H1 (cell line): ENCODE results near the gene NAV2. TPM values are rescaled to one million over a fixed set of nuclear protein-coding genes. Genes with fewer than 3 reads are reported as not detected.

Experiments used
- CTCF ChIA-PET: fragments of 300-600 bp; sonication (Branson Sonifier 250); formaldehyde crosslinking; loops from one replicate; lab custom pipeline; 2021; ENCODE audit not compliant: partially characterized antibody; lab: Charles Lee
- POLR2A ChIA-PET: fragments of 300-600 bp; sonication (Branson Sonifier 250); formaldehyde crosslinking; loops from one replicate; lab custom pipeline; 2021; ENCODE audit warnings: inconsistent platforms; ENCODE audit not compliant: partially characterized antibody; lab: Charles Lee
- DNase-seq, 2 experiments: peaks; one replicate each; pipeline versions ENCODE4 v3.0.0 to v3.0.0-alpha.2; 2010 to 2022; ENCODE audit warnings: low spot score in 2 of 2, low read depth in 1 of 2, mixed read lengths in 1 of 2
- FAIRE-seq: peaks from 2 replicates; lab custom pipeline; 2011; peaks lifted over from hg19 to GRCh38; lab: Jason Lieb, UNC
- H2AFZ ChIP-seq: 2 replicates; pipeline ENCODE4 v1.8.1; 2012; ENCODE audit warnings: low read length, inconsistent platforms
- H2AK5ac ChIP-seq: 2 replicates; pipeline ENCODE4 v1.6.1; 2013; ENCODE audit warnings: low read depth, low read length
- H2BK120ac ChIP-seq: replicated peaks from 2 replicates; pipeline ENCODE3; 2013; ENCODE audit warnings: low read depth, low read length, inconsistent platforms
- H2BK12ac ChIP-seq: 2 replicates; pipeline ENCODE4 v1.6.1; 2013; ENCODE audit warnings: low read depth, low read length
- H2BK15ac ChIP-seq: 2 replicates; pipeline ENCODE4 v1.6.1; 2013; ENCODE audit warnings: low read length
- H2BK20ac ChIP-seq: 2 replicates; pipeline ENCODE4 v1.6.1; 2013; ENCODE audit warnings: low read length
- H2BK5ac ChIP-seq: 2 replicates; pipeline ENCODE4 v1.6.1; 2013; ENCODE audit warnings: low read depth, low read length
- H3K14ac ChIP-seq: 2 replicates; pipeline ENCODE4 v1.6.1; 2013; ENCODE audit warnings: inconsistent platforms; ENCODE audit not compliant: insufficient read length
- H3K18ac ChIP-seq: 2 replicates; pipeline ENCODE4 v1.6.1; 2013; ENCODE audit warnings: low read length; ENCODE audit errors: extremely low read depth
- H3K23ac ChIP-seq: 2 replicates; pipeline ENCODE4 v1.6.1; 2013; ENCODE audit warnings: inconsistent platforms; ENCODE audit not compliant: insufficient read length
- H3K23me2 ChIP-seq: 2 replicates; pipeline ENCODE4 v1.6.1; 2013; ENCODE audit warnings: low read depth, low read length
- H3K27ac ChIP-seq: 2 replicates; pipeline ENCODE4 v1.6.1; 2011; ENCODE audit warnings: low read depth, low read length, inconsistent platforms
- H3K27me3 ChIP-seq, 4 experiments: replicated peaks in 1 of 4; 1 replicate in 1 of 4; 2 replicates in 3 of 4; pipeline versions ENCODE4 v1.6.1 to v1.8.1; 2011 to 2013; ENCODE audit warnings: low read length in 3 of 4, mild to moderate bottlenecking in 3 of 4, inconsistent platforms in 2 of 4, mixed read lengths in 2 of 4, moderate library complexity in 1 of 4; ENCODE audit not compliant: control insufficient read depth in 3 of 4, insufficient read depth in 3 of 4; ENCODE audit errors: extremely low read depth in 1 of 4
- H3K36me3 ChIP-seq, 4 experiments: 2 replicates each; pipeline versions ENCODE4 v1.6.1 to v1.8.1; 2011 to 2013; ENCODE audit warnings: mild to moderate bottlenecking in 4 of 4, low read length in 3 of 4, moderate library complexity in 2 of 4, control low read depth in 1 of 4, inconsistent platforms in 1 of 4; ENCODE audit not compliant: insufficient read depth in 4 of 4, control insufficient read depth in 2 of 4
- H3K4ac ChIP-seq: replicated peaks from 2 replicates; pipeline ENCODE3; 2013; ENCODE audit warnings: low read length, low read depth, mixed read lengths, inconsistent platforms; ENCODE audit not compliant: insufficient read length
- H3K4me1 ChIP-seq, 4 experiments: replicated peaks in 1 of 4; 1 replicate in 1 of 4; 2 replicates in 3 of 4; pipeline versions ENCODE4 v1.6.1 to v1.8.1; 2011 to 2013; ENCODE audit warnings: low read length in 3 of 4, inconsistent platforms in 2 of 4, mixed read lengths in 1 of 4; ENCODE audit not compliant: insufficient read depth in 4 of 4, control insufficient read depth in 3 of 4
- H3K4me2 ChIP-seq, 2 experiments: 2 replicates each; pipeline versions ENCODE4 v1.6.1 to v1.8.1; 2011 to 2013; ENCODE audit warnings: low read depth in 2 of 2, low read length in 2 of 2, control low read depth in 1 of 2, inconsistent platforms in 1 of 2, mild to moderate bottlenecking in 1 of 2; ENCODE audit not compliant: insufficient read depth in 1 of 2
- H3K4me3 ChIP-seq, 4 experiments: fragments of 200-600, 300-600 bp in 1 of 4; sonication (generic), shearing (Covaris generic), sonication (Bioruptor Twin) in 1 of 4; 2 replicates each; pipeline versions ENCODE4 v1.5.1 to v1.8.1; 2011 to 2016; ENCODE audit warnings: low read length in 4 of 4, low read depth in 3 of 4, control low read depth in 2 of 4, inconsistent platforms in 2 of 4, mild to moderate bottlenecking in 2 of 4, mixed read lengths in 1 of 4, moderate library complexity in 1 of 4; ENCODE audit not compliant: insufficient read depth in 2 of 4; ENCODE audit errors: extremely low read depth in 1 of 4
- H3K56ac ChIP-seq: replicated peaks from 2 replicates; pipeline ENCODE3; 2013; ENCODE audit warnings: low read depth, mild to moderate bottlenecking, mixed read lengths, low read length, inconsistent platforms; ENCODE audit not compliant: insufficient read length
- H3K79me1 ChIP-seq: 2 replicates; pipeline ENCODE4 v1.6.1; 2013; ENCODE audit warnings: low read depth, low read length, control low read depth
- H3K79me2 ChIP-seq, 2 experiments: 2 replicates each; pipeline versions ENCODE4 v1.6.1 to v1.8.1; 2012 to 2013; ENCODE audit warnings: low read length in 2 of 2, mild to moderate bottlenecking in 2 of 2, inconsistent platforms in 1 of 2; ENCODE audit not compliant: insufficient read depth in 2 of 2, control insufficient read depth in 1 of 2
- H3K9ac ChIP-seq, 4 experiments: replicated peaks in 1 of 4; 1 replicate in 1 of 4; 2 replicates in 3 of 4; pipeline versions ENCODE4 v1.6.1 to v1.8.1; 2011 to 2013; ENCODE audit warnings: low read depth in 3 of 4, low read length in 3 of 4, control low read depth in 2 of 4, mild to moderate bottlenecking in 2 of 4, moderate library complexity in 2 of 4, inconsistent platforms in 1 of 4; ENCODE audit errors: extremely low read depth in 1 of 4
- H3K9me3 ChIP-seq, 2 experiments: 2 replicates each; pipeline versions ENCODE4 v1.6.1 to v1.8.1; 2012 to 2013; ENCODE audit warnings: mild to moderate bottlenecking in 2 of 2, moderate library complexity in 2 of 2, control low read depth in 1 of 2, inconsistent platforms in 1 of 2, low read depth in 1 of 2, low read length in 1 of 2, mixed read lengths in 1 of 2; ENCODE audit not compliant: insufficient read depth in 2 of 2
- H4K20me1 ChIP-seq, 2 experiments: replicated peaks in 1 of 2; 2 replicates each; pipeline versions ENCODE3 to v1.8.1; 2011 to 2013; ENCODE audit warnings: inconsistent platforms in 2 of 2, low read length in 2 of 2, mild to moderate bottlenecking in 1 of 2; ENCODE audit not compliant: insufficient read depth in 2 of 2, control insufficient read depth in 1 of 2
- H4K5ac ChIP-seq: 2 replicates; pipeline ENCODE4 v1.6.1; 2013; ENCODE audit warnings: low read length, low read depth, mixed read lengths, inconsistent platforms; ENCODE audit not compliant: insufficient read length
- H4K8ac ChIP-seq: 2 replicates; pipeline ENCODE4 v1.8.0; 2013; ENCODE audit warnings: mild to moderate bottlenecking, moderate library complexity, low read length, inconsistent platforms; ENCODE audit not compliant: insufficient read depth; ENCODE audit errors: extremely low read depth
- H4K91ac ChIP-seq: replicated peaks from 2 replicates; pipeline ENCODE3; 2013; ENCODE audit warnings: low read length, mixed read lengths, inconsistent platforms; ENCODE audit not compliant: insufficient read length
- BRCA1 ChIP-seq: IDR thresholded peaks from 2 replicates; pipeline ENCODE4 v1.6.1; 2012; ENCODE audit warnings: low read depth, low read length, improper control_type of control experiment
- CBX8 ChIP-seq: fragments of 300-800, 300-1000 bp; sonication (generic); IDR thresholded peaks from 2 replicates; pipeline ENCODE4 v1.7.1; 2016; ENCODE audit warnings: low read depth, low read length, borderline replicate concordance
- GTF2F1 ChIP-seq: IDR thresholded peaks from 2 replicates; pipeline ENCODE4 v1.6.1; 2012; ENCODE audit warnings: low read depth, low read length, improper control_type of control experiment, borderline replicate concordance
- HDAC2 ChIP-seq, 2 experiments: fragments of 300-600 bp in 1 of 2; sonication (generic) in 1 of 2; IDR thresholded peaks; 2 replicates each; pipeline ENCODE4 v1.6.1; 2011 to 2012; ENCODE audit warnings: low read depth in 2 of 2, low read length in 2 of 2, mild to moderate bottlenecking in 2 of 2, moderate library complexity in 2 of 2, borderline replicate concordance in 1 of 2, inconsistent platforms in 1 of 2
- JUND ChIP-seq: IDR thresholded peaks from 2 replicates; pipeline ENCODE4 v1.6.1; 2011; ENCODE audit warnings: mild to moderate bottlenecking, improper control_type of control experiment, low read length
- KDM5A ChIP-seq: fragments of 200-600 bp; IDR thresholded peaks from 2 replicates; pipeline ENCODE4 v1.7.1; 2012; ENCODE audit warnings: mild to moderate bottlenecking, low read length, inconsistent platforms, mixed read lengths
- MAFK ChIP-seq: IDR thresholded peaks from 2 replicates; pipeline ENCODE4 v1.6.1; 2012; ENCODE audit warnings: low read depth, mild to moderate bottlenecking, improper control_type of control experiment, low read length
- SIN3A ChIP-seq, 2 experiments: IDR thresholded peaks in 1 of 2; conservative IDR thresholded peaks in 1 of 2; 2 replicates each; pipeline ENCODE4 v1.6.1; 2011 to 2012; ENCODE audit warnings: low read length in 2 of 2, improper control_type of control experiment in 1 of 2, low read depth in 1 of 2, mild to moderate bottlenecking in 1 of 2
- SIX5 ChIP-seq: IDR thresholded peaks from 2 replicates; pipeline ENCODE4 v1.6.1; 2011; ENCODE audit warnings: mild to moderate bottlenecking, low read depth, low read length
- SUZ12 ChIP-seq: fragments of 200-600 bp; sonication (generic); IDR thresholded peaks from 2 replicates; pipeline ENCODE4 v1.6.1; 2012; ENCODE audit warnings: mild to moderate bottlenecking, inconsistent platforms, low read length, moderate library complexity, mixed read lengths
- YY1 ChIP-seq: IDR thresholded peaks from 2 replicates; pipeline ENCODE4 v1.6.1; 2011; ENCODE audit warnings: low read depth, mild to moderate bottlenecking, low read length
- WGBS, 2 experiments: shearing (Covaris generic) in 1 of 2; methylation state at CpG; one replicate each; pipeline versions ENCODE4 v1.1.6 to v1.1.7; 2013 to 2015; ENCODE audit warnings: low lambda C conversion rate in 2 of 2, mixed read lengths in 2 of 2, inconsistent platforms in 1 of 2, low coverage in 1 of 2, missing lambda C conversion rate in 1 of 2; ENCODE audit not compliant: insufficient replicate concordance in 2 of 2, insufficient coverage in 1 of 2, insufficient read length in 1 of 2; ENCODE audit errors: extremely low coverage in 1 of 2, missing lambda C conversion rate in 1 of 2; 5-methylcytosine and 5-hydroxymethylcytosine counted together
- polyA plus RNA-seq, 7 experiments: library from polyadenylated mRNA; depleted of rRNA in 3 of 7; stranded (reverse) in 5 of 7; unstranded in 2 of 7; fragments of >200 nt in 5 of 7; fragments of 200-250 nt in 2 of 7; gene quantifications; 1 replicate in 5 of 7; 2 replicates in 1 of 7; 4 replicates in 1 of 7; pipeline versions ENCODE4 v1.2.1 to v1.2.3, GENCODE V29; 2011 to 2013; ENCODE audit warnings: missing spikeins in 2 of 7, mixed read lengths in 2 of 7
- total RNA-seq: library from RNA; stranded (reverse); fragmentation: NEBNext Ultra II Directional; extraction: Animal tissue kit (Norgen Biotek cat#: 25700); gene quantifications from 2 replicates; pipeline ENCODE4 v1.2.1, GENCODE V29; 2021
- TF ChIP-seq, protein P1 (sequence below): IDR thresholded peaks from 2 replicates; pipeline ENCODE4 v1.6.1; 2012; ENCODE audit warnings: low read length, inconsistent platforms

NAV2 gene
- total and polyA plus RNA-seq, 2 of the 8 experiments (the other 6 are each of a cell fraction or from before 2014, with no cell fraction given), result 35.6 to 73.6 TPM

DNA sequence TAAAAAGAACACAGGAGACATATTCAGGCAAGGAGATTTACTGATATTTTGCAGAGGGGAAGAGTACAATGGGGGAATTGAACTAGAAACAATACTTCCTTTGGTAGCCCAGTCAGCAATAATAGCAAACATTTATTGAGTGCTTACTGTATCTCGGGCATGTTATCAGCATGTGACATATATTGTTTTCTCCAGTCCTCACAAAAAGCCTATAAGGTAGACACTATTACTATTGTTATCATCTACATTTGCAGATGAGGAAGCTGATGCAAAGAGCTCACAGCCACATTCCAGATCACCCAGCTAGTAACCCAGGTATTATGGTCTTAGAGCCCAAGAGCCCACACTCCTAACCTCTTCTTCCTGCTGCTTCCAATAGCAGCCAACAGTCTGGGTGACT is 27.9 kb downstream of the NAV2 start:
- no peak overlapping the region for H4K5ac ChIP-seq
- H3K27ac ChIP-seq, result no peak overlapping the region
- H3K4me2 ChIP-seq, result no peak overlapping the region
- POLR2A ChIA-PET, result no interaction called here
- no peak overlapping the region for H3K14ac ChIP-seq
- DNase-seq (no peak), FAIRE-seq (no peak)
- H4K91ac ChIP-seq, result no peak overlapping the region
- H2BK120ac ChIP-seq, result no peak overlapping the region
- 87% methylated on average over 1 of the region's 1 CpG; no CpG with 5 or more reads in 1 of the 2 experiments for WGBS, 2 experiments
- no peak overlapping the region for H3K4me3 ChIP-seq
- peaks cover 0 to 12% (median 3%) of the 10 kb centered on the region in 4 experiments; a peak in 2 of 7 replicates for H3K4me1 ChIP-seq
- no peak overlapping the region for H2BK12ac ChIP-seq
- H4K20me1 ChIP-seq, result no peaks in the 10 kb centered on the region
- no peaks in the 10 kb centered on the region for H3K36me3 ChIP-seq
- H3K9me3 ChIP-seq, result peaks cover 4 to 5% of the 10 kb centered on the region in 2 experiments; a peak in 2 of 4 replicates
- no peak overlapping the region for H2BK15ac ChIP-seq
- no peak overlapping the region for H2BK20ac ChIP-seq
- H3K18ac ChIP-seq, result no peak overlapping the region
- H2BK5ac ChIP-seq, result no peak overlapping the region
- no peaks in the 10 kb centered on the region for H3K79me1 ChIP-seq
- no peak overlapping the region for H2AFZ ChIP-seq
- H3K56ac ChIP-seq, result no peak overlapping the region
- H3K27me3 ChIP-seq, result no peaks in the 10 kb centered on the region
- H3K4ac ChIP-seq, result no peak overlapping the region
- CTCF ChIA-PET, result interaction anchor here (0.8 to 4.4 kb wide), 7 partner anchors 10 to 181 kb away, joined by 3 to 36 read pairs (median 9); no protein-coding TSS in a partner anchor
- no peak overlapping the region for H3K23ac ChIP-seq
- H3K79me2 ChIP-seq, result no peaks in the 10 kb centered on the region
- H3K9ac ChIP-seq, result no peak overlapping the region
- no peaks in the 10 kb centered on the region for H3K23me2 ChIP-seq
- no peak overlapping the region for H4K8ac ChIP-seq
- no peak overlapping the region for H2AK5ac ChIP-seq
- TF ChIP-seq SIX5 (no peak), MAFK (no peak), SUZ12 (no peak), GTF2F1 (no peak), HDAC2 (IDR thresholded peaks at IDR 0.05; ENCODE audit: borderline replicate concordance in 1 of 2, low read depth in 2 of 2, low read length in 2 of 2) (no peak), SIN3A (conservative IDR thresholded peaks at IDR 0.05 in 1 of 2, IDR thresholded peaks at IDR 0.05 in 1 of 2; ENCODE audit: low read depth in 1 of 2, low read length in 2 of 2) (no peak), KDM5A (no peak), CBX8 (no peak), JUND (no peak), YY1 (no peak), BRCA1 (no peak)
- TF ChIP-seq, protein P1, sequence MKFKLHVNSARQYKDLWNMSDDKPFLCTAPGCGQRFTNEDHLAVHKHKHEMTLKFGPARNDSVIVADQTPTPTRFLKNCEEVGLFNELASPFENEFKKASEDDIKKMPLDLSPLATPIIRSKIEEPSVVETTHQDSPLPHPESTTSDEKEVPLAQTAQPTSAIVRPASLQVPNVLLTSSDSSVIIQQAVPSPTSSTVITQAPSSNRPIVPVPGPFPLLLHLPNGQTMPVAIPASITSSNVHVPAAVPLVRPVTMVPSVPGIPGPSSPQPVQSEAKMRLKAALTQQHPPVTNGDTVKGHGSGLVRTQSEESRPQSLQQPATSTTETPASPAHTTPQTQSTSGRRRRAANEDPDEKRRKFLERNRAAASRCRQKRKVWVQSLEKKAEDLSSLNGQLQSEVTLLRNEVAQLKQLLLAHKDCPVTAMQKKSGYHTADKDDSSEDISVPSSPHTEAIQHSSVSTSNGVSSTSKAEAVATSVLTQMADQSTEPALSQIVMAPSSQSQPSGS, result no peak
